K562 (cell line): ENCODE results near the gene ZNF609.

Experiments
- ARID2 ChIP-seq: fragments of 450-650 bp; IDR thresholded peaks from 2 replicates; pipeline ENCODE4 v1.6.1; 2017; ENCODE audit warnings: antibody characterized with exemption, mild to moderate bottlenecking
- CTCF ChIP-seq, 3 experiments: IDR thresholded peaks in 2 of 3; conservative IDR thresholded peaks in 1 of 3; 2 replicates each; pipeline ENCODE4 v1.5.1; 2011 to 2012; ENCODE audit warnings: low read length in 3 of 3, mild to moderate bottlenecking in 3 of 3, control low read depth in 2 of 3, improper control_type of control experiment in 1 of 3, inconsistent platforms in 1 of 3, low read depth in 1 of 3, mixed read lengths in 1 of 3, moderate library complexity in 1 of 3; ENCODE audit not compliant: insufficient read depth in 2 of 3
- EP300 ChIP-seq: IDR thresholded peaks from 2 replicates; pipeline ENCODE4 v1.6.1; 2012; ENCODE audit warnings: low read length, improper control_type of control experiment
- FOS ChIP-seq: IDR thresholded peaks from 3 replicates; pipeline ENCODE4 v1.6.1; 2011; ENCODE audit not compliant: insufficient read length; ENCODE audit errors: extremely low read depth
- HNRNPH1 ChIP-seq: fragments of 200-400 bp; formaldehyde crosslinking; optimal IDR thresholded peaks from 2 replicates; pipeline ENCODE3; 2017; ENCODE audit warnings: low read depth, mild to moderate bottlenecking, low read length, moderate library complexity
- PRDM10 ChIP-seq: fragments of 450-650 bp; IDR thresholded peaks from 2 replicates; pipeline ENCODE4 v1.6.1; 2018; ENCODE audit not compliant: partially characterized antibody
- REST ChIP-seq, 2 experiments: fragments of 450-650 bp; formaldehyde crosslinking in 1 of 2; IDR thresholded peaks; 2 replicates each; pipeline versions ENCODE4 v1.4.0 to v1.6.1; 2014 to 2020; ENCODE audit warnings: mild to moderate bottlenecking in 2 of 2, borderline replicate concordance in 1 of 2, low read depth in 1 of 2
- SP1 ChIP-seq: sonication (generic); formaldehyde crosslinking; IDR thresholded peaks from 2 replicates; pipeline ENCODE4 v1.8.1; 2022; ENCODE audit warnings: mild to moderate bottlenecking, missing genetic modification reagents
- YY1 ChIP-seq, 3 experiments: IDR thresholded peaks; 2 replicates each; pipeline ENCODE4 v1.6.1; 2011; ENCODE audit warnings: low read length in 2 of 3, mild to moderate bottlenecking in 2 of 3, moderate library complexity in 2 of 3, borderline replicate concordance in 1 of 3, control low read depth in 1 of 3, low read depth in 1 of 3; ENCODE audit not compliant: insufficient read depth in 3 of 3, insufficient replicate concordance in 2 of 3, control insufficient read depth in 1 of 3, insufficient read length in 1 of 3; ENCODE audit errors: extremely low read depth in 1 of 3
- ZFP30 ChIP-seq: fragments of 250-450 bp; sonication (Bioruptor Pico); IDR thresholded peaks from 2 replicates; pipeline ENCODE4 v1.8.0; 2022; ENCODE audit warnings: moderate library complexity, mild to moderate bottlenecking, inconsistent platforms, borderline replicate concordance
- TF ChIP-seq, protein P1 (sequence below): sonication (generic); formaldehyde crosslinking; IDR thresholded peaks from 2 replicates; pipeline ENCODE4 v1.8.1; 2022; ENCODE audit warnings: missing genetic modification reagents

- TF ChIP-seq, protein P1, sequence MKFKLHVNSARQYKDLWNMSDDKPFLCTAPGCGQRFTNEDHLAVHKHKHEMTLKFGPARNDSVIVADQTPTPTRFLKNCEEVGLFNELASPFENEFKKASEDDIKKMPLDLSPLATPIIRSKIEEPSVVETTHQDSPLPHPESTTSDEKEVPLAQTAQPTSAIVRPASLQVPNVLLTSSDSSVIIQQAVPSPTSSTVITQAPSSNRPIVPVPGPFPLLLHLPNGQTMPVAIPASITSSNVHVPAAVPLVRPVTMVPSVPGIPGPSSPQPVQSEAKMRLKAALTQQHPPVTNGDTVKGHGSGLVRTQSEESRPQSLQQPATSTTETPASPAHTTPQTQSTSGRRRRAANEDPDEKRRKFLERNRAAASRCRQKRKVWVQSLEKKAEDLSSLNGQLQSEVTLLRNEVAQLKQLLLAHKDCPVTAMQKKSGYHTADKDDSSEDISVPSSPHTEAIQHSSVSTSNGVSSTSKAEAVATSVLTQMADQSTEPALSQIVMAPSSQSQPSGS: no peak
- TF ChIP-seq REST (IDR thresholded peaks at IDR 0.05; ENCODE audit: borderline replicate concordance): no peak
- TF ChIP-seq REST (CRISPR knock-in tag; IDR thresholded peaks at IDR 0.05; ENCODE audit: low read depth): no peak
- no peak for TF ChIP-seq ZFP30
- TF ChIP-seq ARID2: no peak
- no peak for TF ChIP-seq EP300
- TF ChIP-seq FOS: no peak
- no peak for TF ChIP-seq CTCF (IDR thresholded peaks at IDR 0.05 in 2 of 3, conservative IDR thresholded peaks at IDR 0.05 in 1 of 3; ENCODE audit: insufficient read depth in 2 of 3, low read depth in 1 of 3, low read length in 3 of 3)
- no peak for TF ChIP-seq SP1 (CRISPR knock-in tag)
- no peak for TF ChIP-seq YY1 (IDR thresholded peaks at IDR 0.05; ENCODE audit: borderline replicate concordance in 1 of 3, control insufficient read depth in 1 of 3, extremely low read depth in 1 of 3, insufficient read depth in 3 of 3, insufficient read length in 1 of 3, insufficient replicate concordance in 2 of 3, low read depth in 1 of 3, low read length in 2 of 3)
- TF ChIP-seq HNRNPH1: no peak
- no peak for TF ChIP-seq PRDM10
These were observed 16.2 kb downstream of the ZNF609 start for GRCh38 chr15:64476550-64476949.
